OCI-M1 (cell line): ENCODE results near the gene MT1H.
"Not testable (repeated sequence)": the region's sequence is repeated elsewhere in the genome, so short reads cannot be mapped to it uniquely, and the experiment has no call there.

Experiments used
- DNase-seq: peaks from one replicate; lab custom pipeline; 2025; lab: John Stamatoyannopoulos, UW

Gene MT1H

GRCh38 chr16:56665286-56666261 is 4.0 kb upstream of the MT1H start:
- not testable (repeated sequence) for DNase-seq

DNA sequence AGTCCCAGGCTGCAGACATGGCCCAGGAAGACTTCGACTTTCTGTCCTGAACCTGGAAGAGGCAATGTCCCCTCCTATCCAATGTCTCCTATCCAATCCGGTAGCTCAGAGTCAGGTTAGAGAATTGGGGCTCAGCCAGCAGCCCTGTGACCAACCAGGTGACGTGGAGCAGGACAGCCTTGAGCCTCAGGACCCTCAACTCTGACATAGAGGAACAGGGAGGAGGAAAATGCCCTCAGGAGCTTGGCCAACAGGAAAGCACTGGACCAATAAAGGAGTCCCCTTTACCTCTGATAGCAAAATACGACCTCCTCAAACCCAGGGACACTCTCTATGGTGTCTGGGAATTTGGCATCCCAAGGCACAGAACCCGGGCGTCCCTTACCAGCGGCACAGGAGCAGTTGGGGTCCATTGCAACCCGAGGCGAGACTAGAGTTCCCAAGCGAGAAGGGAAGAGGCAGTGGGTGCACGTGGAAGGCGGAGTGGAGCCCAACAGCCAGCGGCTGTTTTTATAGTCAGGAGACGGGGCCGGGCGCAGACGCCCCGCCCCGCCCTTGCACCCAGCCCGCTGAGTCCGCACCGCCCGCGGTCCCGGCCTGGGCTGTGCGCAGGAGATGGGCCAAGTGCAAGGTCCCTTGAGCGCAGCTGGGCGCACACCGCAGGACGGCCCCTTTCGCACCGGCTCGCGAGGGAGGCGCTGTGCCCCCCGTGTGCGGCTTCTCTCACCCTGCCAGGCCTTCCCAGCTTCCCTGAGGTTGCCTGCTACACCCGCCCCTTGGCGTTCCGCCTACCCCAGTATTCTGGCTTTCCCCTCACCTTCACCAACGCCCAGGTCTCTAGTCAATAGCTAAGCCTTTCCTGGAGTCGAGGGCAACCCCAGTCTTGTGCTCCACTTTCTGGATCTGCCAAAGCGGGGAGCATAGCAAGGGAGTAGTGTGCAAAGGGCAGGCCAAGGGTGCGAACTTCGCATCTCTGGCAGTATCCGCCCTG is 1.7 kb upstream of the MT1H start, which contains the start of gene MT1G:
TSS of gene MT1G (minus strand) at position 485 of the 991 bp plus-strand sequence. CDS start at position 413, 72 bp downstream.
- no peak for DNase-seq

GRCh38 chr16:56669840-56670619 is 416 bp downstream of the MT1H start:
- DNase-seq = no peak

DNA sequence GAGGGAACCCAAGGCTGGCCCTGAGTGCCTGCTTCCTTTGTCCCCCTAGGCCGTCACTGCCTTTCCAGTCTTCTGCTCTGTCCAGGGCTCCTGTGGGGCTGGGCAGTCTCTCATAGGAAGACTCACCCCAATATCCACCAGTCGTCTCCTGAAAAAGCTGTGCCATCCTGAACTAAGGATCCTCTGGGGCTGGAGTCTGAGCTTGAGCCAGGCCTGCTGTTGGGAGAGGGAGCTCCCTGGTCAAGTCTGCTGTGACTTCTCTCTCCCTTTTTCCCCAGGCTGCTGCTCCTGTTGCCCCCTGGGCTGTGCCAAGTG is 963 bp downstream of the MT1H start:
- no peak for DNase-seq

GRCh38 chr16:56671691-56672090 is 2.1 kb downstream of the MT1H start:
- DNase-seq = not testable (repeated sequence)

GRCh38 chr16:56672171-56672570 is 2.6 kb downstream of the MT1H start:
- DNase-seq = not testable (repeated sequence)

GRCh38 chr16:56672761-56673536 is 3.3 kb downstream of the MT1H start:
- no peak for DNase-seq

DNA sequence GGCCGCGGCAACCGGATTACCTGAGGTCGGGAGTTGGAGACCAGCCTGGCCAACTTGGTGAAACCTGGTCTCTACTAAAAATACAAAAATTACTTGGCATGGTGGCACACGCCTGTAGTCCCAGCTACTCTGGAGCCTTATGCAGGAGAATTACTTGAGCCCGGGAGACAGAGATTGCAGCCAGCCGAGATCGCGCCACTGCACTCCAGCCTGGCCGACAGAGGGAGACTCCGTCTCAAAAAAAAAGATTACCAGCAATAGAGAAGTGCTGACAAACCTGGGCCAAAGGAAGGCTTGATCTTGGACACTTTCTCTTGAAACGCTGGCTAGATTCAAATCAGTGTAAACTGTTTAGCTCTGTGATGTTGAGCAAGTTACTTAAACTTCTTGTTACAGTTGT is 4.3 kb downstream of the MT1H start:
- peak; percentile 56 for DNase-seq

DNA sequence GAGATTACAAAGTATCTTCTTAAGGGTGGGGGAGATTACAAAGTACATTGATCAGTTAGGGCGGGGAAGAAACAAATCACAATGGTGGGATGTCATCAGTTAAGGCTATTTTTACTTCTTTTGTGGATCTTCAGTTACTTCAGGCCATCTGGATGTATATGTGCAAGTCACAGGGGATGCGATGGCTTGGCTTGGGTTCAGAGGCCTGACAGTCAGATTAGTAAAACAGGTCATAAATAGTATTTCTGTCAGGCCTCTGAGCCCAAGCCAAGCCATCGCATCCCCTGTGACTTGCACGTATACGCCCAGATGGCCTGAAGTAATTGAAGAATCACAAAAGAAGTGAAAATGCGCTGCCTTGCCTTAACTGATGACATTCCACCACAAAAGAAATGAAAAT is 5.0 kb downstream of the MT1H start:
- DNase-seq = not testable (repeated sequence)

DNA sequence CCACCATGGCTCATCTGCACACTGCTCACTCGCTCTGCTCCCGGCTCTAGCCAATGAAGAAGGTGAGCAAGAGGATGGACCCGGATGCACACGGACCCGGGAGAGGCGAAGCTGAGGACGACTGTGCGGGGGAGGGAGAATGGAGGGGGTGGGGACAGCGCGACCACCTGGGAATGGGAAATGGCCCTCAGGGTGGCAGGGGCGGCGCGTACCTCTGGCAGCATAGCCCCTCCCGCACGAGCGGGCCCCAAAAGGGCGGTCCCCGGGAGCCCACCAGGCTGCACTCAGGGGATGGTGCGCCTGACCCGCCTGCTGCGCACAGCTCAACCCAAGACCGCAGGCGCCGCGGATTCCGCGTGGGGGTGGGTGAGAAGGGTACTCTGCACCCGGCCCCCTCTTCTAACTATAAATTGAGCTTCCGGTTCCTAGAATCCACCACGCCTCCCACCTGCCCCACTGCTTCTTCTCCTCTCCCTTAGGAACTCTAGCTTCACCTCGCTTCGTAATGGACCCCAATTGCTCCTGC is 6.1 kb downstream of the MT1H start:
- peak; percentile 13 for DNase-seq

- DNase-seq = no peak
Measured at GRCh38 chr16:56677474-56677873, 7.9 kb downstream of the MT1H start.

DNA sequence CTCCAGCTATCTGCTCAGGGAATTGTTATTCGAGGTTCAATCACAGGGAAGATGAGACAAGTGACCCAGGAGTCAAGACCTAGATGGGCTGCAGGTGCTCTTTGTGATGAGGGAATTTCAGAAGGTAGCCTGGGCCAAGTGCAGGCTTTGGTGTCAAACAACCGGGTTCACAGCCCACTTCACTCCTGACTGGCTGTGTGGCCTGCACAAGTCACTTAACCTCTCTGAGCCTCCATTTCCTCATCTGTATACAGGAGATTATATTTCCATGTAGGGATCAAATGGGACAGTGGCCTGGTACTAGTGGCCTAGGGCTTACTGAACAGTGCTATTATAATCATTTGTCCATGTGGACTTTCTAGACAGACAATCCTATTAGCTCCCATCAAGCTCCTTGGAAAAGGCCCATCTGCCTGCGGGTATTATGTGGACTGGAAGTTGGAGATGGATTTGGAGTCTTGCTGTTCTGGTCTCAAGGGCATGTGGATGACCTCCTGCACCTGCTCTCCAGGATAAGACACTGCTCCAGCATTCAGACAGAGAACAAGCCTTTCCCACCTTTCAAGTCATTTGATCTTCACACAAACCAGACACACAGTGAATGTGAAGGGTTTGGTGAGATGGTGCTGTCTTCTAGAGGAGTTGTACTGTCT is 9.6 kb downstream of the MT1H start:
- no peak for DNase-seq

DNA sequence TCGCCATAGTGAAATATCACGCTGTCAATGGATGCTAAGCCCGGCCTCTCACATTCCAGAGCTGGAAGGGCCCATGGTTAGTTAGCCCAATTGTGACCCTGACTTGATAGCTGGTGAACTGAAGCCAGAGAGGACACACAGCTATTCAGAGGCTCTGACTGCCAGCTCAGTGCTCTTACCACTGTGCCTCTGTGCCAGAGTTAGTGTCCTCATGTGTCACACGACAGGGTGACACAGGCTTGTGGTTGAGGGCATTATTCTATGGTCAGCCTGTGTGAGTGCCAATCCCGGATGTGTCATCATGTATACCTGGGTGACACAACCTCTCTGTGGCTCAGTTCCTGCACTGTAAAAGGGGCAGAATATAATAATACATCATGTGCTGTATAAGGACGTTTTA is 10.2 kb downstream of the MT1H start:
- DNase-seq = no peak

GRCh38 chr16:56681939-56682702 is 12.5 kb downstream of the MT1H start, which contains the start of gene MT1X:
MT1X (plus strand) TSS chr16:56682470; CDS start chr16:56682541, 71 bp downstream.
- DNase-seq = peak; percentile 83

DNA sequence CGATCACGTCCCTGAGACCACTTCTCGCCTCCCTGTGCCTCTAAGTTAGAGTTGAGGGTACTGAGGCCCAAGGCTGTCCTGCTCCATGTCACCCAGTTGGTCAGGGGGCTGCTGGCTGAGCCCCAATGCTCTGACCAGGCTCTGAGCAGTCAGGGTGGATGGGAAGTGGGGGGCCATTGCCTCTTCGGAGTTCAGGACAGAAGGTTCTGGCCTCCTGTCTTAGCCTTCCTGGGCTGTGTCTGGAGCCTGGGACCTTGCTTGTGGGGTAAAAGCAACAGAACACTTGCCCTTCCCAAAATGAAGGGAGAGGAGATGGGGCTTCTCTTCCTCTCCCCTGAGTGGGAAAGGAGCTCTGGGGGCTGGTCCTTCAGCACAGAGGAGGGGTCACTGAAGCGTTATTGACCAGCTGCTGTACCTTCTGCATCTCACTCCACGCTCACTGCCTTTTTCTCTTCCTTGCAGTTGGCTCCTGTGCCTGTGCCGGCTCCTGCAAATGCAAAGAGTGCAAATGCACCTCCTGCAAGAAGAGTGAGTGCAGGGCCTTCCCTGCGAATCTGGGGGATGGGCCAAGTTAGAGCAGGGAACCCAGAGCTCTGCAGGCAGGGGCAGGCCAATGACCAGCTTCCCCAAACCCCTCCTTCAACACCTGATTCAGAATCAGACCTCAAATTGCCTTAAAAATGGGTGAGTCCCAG is 13.2 kb downstream of the MT1H start:
- no peak for DNase-seq

- no peak for DNase-seq
Measured at GRCh38 chr16:56683424-56684172, 14.0 kb downstream of the MT1H start.

- DNase-seq = no peak
Measured at GRCh38 chr16:56684256-56684925, 14.8 kb downstream of the MT1H start.
